BJ (cell line): Measurements from ENCODE around the gene IQGAP1. TPM values are rescaled to one million over a fixed set of nuclear protein-coding genes. Genes with fewer than 3 reads are reported as not detected.
A peak's percentile ranks its signal among the peaks of the same experiment; 100 is the strongest.
"Not testable (repeated sequence)": the region's sequence is repeated elsewhere in the genome, so short reads cannot be mapped to it uniquely, and the experiment has no call there.

Source experiments
- CTCF ChIA-PET: fragments of 350-600 bp; formaldehyde crosslinking; extraction: SDS; loops from one replicate; lab custom pipeline; 2021; ENCODE audit warnings: antibody characterized with exemption, inconsistent platforms; lab: Yijun Ruan, JAX
- POLR2A ChIA-PET: fragments of 300-600 bp; sonication (Branson Sonifier 250); formaldehyde crosslinking; extraction: SDS; loops from one replicate; lab custom pipeline; 2021; ENCODE audit warnings: antibody characterized with exemption; lab: Charles Lee
- DNase-seq: peaks from one replicate; pipeline ENCODE4 v3.0.0-alpha.2; 2011; ENCODE audit warnings: low read depth
- H3K27me3 ChIP-seq: 2 replicates; pipeline ENCODE4 v1.6.0; 2011; ENCODE audit warnings: low read length; ENCODE audit not compliant: control insufficient read depth, insufficient read depth
- H3K36me3 ChIP-seq: 2 replicates; pipeline ENCODE4 v1.5.1; 2011; ENCODE audit warnings: low read length; ENCODE audit not compliant: control insufficient read depth, insufficient read depth
- H3K4me3 ChIP-seq: 2 replicates; pipeline ENCODE4 v1.5.1; 2011; ENCODE audit warnings: low read depth, mild to moderate bottlenecking, control low read depth, low read length
- CTCF ChIP-seq: IDR thresholded peaks from 2 replicates; pipeline ENCODE4 v1.5.1; 2011; ENCODE audit warnings: low read depth, mild to moderate bottlenecking, control low read depth, inconsistent platforms, low read length, moderate library complexity; ENCODE audit not compliant: insufficient read depth
- polyA plus RNA-seq: library from polyadenylated mRNA; depleted of rRNA; stranded (reverse); fragments of >200 nt; gene quantifications from 2 replicates; pipeline ENCODE4 v1.2.3, GENCODE V29; 2011

The IQGAP1 gene
- polyA plus RNA-seq, 1 experiment, result 88.7 TPM

- no peak overlapping the region for H3K4me3 ChIP-seq
- DNase-seq, result no peak
- H3K36me3 ChIP-seq, result no peaks in the 10 kb centered on the region
- ChIA-PET POLR2A (no interaction called here), CTCF (no interaction called here)
- no peak for TF ChIP-seq CTCF
- no peaks in the 10 kb centered on the region for H3K27me3 ChIP-seq
These were observed 135.3 kb downstream of the IQGAP1 start for GRCh38 chr15:90523373-90523772.

- DNase-seq, H3K36me3 ChIP-seq, H3K27me3 ChIP-seq, H3K4me3 ChIP-seq: not testable (repeated sequence)
- ChIA-PET POLR2A (interaction anchor here (0.6 kb wide), 1 partner anchor 130 kb away, joined by 6 read pairs; no protein-coding TSS in a partner anchor), CTCF (interaction anchor here (0.6 kb wide), 1 partner anchor 326 kb away, joined by 3 read pairs; no protein-coding TSS in a partner anchor)
These were observed 136.2 kb downstream of the IQGAP1 start for GRCh38 chr15:90524018-90524803.

- peak overlapping the region; percentile 86 for H3K4me3 ChIP-seq
- ChIA-PET CTCF (interaction anchor here (1.0 to 1.3 kb wide), 2 partner anchors 9 to 209 kb away, joined by 3 read pairs; no protein-coding TSS in a partner anchor), POLR2A (no interaction called here)
- no peaks in the 10 kb centered on the region for H3K36me3 ChIP-seq
- no peak for DNase-seq
- no peak for TF ChIP-seq CTCF
- no peaks in the 10 kb centered on the region for H3K27me3 ChIP-seq
These were observed 140.9 kb downstream of the IQGAP1 start for GRCh38 chr15:90529011-90529370.

- no peaks in the 10 kb centered on the region for H3K27me3 ChIP-seq
- no peaks in the 10 kb centered on the region for H3K36me3 ChIP-seq
- ChIA-PET CTCF (interaction anchor here (1.0 to 2.1 kb wide), 5 partner anchors 10 to 209 kb away, joined by 3 to 9 read pairs (median 3); no protein-coding TSS in a partner anchor), POLR2A (no interaction called here)
- no peak for DNase-seq
- H3K4me3 ChIP-seq, result peak within 1 kb of the TSS; percentile 86
- TF ChIP-seq CTCF, result 0 out of 2 replicates have a peak, but pooled peaks have one; percentile 17
These were observed 141.6 kb downstream of the IQGAP1 start, which contains the start of gene CRTC3 for GRCh38 chr15:90529371-90530249. Gene CRTC3 (plus strand): TSS chr15:90529923. CDS start chr15:90530072, 149 bp downstream.

GRCh38 chr15:90530250-90531051 lies 142.4 kb downstream of the IQGAP1 start:
- ChIA-PET POLR2A (interaction anchor here (0.8 kb wide), 1 partner anchor 22 kb away, joined by 3 read pairs; no protein-coding TSS in a partner anchor), CTCF (interaction anchor here (0.7 to 2.1 kb wide), 4 partner anchors 9 to 885 kb away, joined by 3 to 9 read pairs (median 4); no protein-coding TSS in a partner anchor)
- no peak for DNase-seq
- no peak for TF ChIP-seq CTCF
- peak overlapping the region; percentile 86 for H3K4me3 ChIP-seq
- H3K36me3 ChIP-seq, result no peaks in the 10 kb centered on the region
- H3K27me3 ChIP-seq, result no peaks in the 10 kb centered on the region
